Activated naive CD8-positive, alpha-beta T cell treated with anti-CD3 and anti-CD28 coated beads, Interleukin-2, amount 50 U/mL, for 16 hours (primary cell): ENCODE measurements around the gene TMEM181.

Experiments used
- DNase-seq: peaks from one replicate; pipeline ENCODE4 v3.0.0-alpha.2; 2020; ENCODE audit warnings: low read depth, low spot score

The TMEM181 gene

DNA sequence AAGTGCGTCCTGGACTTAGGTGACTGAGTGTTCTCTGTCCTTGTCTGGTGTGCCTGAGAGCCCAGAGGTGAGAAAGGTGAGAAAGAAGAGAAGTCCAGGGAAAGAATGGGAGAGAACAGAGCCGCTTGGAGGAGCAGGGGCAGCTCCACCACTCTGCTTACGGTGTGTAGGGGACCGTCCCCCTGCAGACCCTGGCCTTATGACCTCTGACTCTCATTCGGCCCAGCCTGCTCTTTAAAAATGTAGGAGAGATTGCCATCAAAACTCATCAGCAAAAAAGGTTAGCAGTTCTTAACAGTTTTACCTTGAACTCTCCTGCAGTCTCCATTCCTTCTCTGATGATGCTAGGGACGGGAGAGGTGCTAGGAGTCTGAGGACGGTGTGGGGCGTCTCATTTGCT is 2.0 kb downstream of the TMEM181 start:
- DNase-seq: no peak

GRCh38 chr6:158564243-158565121 is 4.6 kb downstream of the TMEM181 start:
- no peak for DNase-seq

GRCh38 chr6:158565122-158565429 is 5.2 kb downstream of the TMEM181 start:
- DNase-seq: no peak

DNA sequence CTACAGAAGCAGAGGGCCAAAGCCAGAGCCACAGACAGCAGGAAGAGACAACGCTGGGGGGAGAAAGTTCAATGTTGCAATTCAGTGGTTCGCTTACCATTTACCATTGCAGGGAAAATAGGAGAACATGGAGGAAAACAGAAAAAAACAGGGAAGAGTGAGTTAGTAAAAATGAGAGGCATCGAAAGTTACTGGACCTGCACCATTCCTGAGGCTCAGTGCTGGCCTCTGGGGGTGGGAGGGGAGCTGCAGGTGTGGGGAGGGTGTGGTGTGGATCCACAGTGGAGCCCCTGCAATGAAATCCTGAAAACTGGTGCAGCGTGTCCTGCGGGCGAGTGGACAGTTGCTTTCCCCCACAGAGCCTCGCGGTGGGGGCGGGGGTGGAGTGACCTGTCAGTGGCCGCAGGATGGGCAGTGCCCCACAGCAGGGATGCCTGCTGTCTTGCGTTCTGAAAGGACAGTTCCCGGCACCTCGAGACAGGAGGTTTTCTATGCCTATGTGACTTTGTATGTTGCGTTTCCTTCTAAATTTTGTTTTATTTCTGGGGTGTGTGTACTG is 5.7 kb downstream of the TMEM181 start:
- DNase-seq: no peak

GRCh38 chr6:158566207-158566818 is 6.4 kb downstream of the TMEM181 start:
- no peak for DNase-seq

- DNase-seq: no peak
These were observed 7.3 kb downstream of the TMEM181 start for GRCh38 chr6:158567152-158567551.

- DNase-seq: no peak
These were observed 8.0 kb downstream of the TMEM181 start for GRCh38 chr6:158567871-158568401.

DNA sequence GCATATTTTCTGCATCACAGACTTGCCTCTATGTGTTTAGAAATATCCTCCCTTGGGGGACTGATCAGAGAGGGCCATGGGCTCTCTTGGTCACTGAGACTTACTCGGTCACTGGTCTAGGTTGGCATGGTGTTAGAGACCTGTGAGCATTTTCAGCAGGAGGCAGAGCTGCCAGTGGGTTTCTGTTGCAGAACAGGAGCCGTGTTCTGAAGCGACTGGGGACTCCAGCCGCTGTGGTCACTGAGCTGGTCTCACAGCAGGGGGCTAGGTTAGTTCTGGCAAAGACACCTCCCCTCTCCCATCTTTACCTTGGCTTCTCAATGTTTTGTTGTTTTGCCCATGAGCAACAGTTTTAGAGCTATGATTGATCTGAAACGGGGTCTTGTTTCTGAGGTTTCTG is 8.7 kb downstream of the TMEM181 start:
- DNase-seq: no peak

DNA sequence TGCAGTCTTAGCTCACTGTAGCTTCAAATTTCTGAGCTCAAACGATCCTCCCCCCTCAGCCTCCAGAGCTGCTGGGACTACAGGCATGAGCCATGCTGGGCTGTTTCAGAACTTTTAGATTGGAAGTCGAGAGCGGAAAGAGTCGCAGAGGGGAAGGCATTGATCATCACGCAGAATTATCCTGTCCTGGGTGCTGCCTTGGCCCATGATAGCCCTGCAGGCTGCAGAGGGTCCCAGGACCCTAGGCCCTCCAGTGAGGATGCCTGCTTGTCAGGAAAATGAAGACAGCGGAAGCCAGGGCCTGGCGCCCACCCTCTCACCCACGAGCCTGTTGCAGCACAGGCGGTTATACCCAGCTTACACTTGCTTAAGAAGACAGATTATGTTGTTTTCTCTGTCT is 9.1 kb downstream of the TMEM181 start:
- DNase-seq: no peak

GRCh38 chr6:158570681-158570962 is 10.7 kb downstream of the TMEM181 start:
- DNase-seq: no peak

GRCh38 chr6:158571826-158572652 is 12.1 kb downstream of the TMEM181 start:
- no peak for DNase-seq

GRCh38 chr6:158572653-158573541 is 13.0 kb downstream of the TMEM181 start:
- DNase-seq: no peak

DNA sequence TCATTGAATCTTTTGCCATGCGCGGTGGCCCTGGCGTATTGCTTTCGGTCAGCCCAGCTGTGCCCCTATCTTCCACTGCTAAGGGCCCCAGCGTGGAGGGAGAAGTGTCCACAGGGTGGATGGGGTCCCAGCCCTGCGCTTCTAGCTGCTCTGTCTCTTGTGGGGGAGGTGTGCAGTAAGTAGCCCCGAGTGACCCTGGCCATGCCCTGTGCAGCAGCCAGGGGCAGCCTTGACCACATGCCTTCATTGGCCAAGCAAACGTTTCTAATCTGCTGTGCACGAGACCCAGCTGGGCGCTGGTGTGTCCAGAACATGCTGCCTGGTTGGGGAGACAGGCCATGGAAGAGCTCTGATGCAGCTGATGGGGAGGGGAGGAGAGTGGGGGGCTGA is 13.6 kb downstream of the TMEM181 start:
- DNase-seq: no peak

- DNase-seq: no peak
These were observed 14.9 kb downstream of the TMEM181 start for GRCh38 chr6:158574800-158575199.

GRCh38 chr6:158575550-158575949 is 15.7 kb downstream of the TMEM181 start:
- no peak for DNase-seq

DNA sequence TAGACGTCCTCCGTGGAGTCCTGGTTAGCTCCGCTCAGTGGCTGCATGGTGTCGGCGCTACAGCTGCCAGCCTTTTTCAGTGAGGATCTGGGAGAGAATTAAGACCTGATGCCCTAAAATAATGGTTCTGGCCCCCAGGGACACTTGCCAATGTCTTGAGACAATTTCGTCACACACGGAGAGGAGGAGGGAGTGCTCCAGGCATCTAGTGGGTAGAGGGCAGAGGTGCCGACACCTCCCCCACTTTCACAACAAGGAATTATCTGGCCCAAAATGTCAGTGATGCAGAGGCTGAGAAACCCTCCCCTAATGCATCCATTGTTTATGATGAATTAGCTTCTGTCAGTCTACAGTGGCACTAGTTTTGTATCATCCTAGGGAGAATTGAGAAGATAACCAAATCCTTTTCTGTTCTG is 24.4 kb downstream of the TMEM181 start:
- no peak for DNase-seq

- DNase-seq: no peak
These were observed 26.8 kb downstream of the TMEM181 start for GRCh38 chr6:158586652-158587051.

- no peak for DNase-seq
These were observed 29.5 kb downstream of the TMEM181 start for GRCh38 chr6:158589366-158589765.

DNA sequence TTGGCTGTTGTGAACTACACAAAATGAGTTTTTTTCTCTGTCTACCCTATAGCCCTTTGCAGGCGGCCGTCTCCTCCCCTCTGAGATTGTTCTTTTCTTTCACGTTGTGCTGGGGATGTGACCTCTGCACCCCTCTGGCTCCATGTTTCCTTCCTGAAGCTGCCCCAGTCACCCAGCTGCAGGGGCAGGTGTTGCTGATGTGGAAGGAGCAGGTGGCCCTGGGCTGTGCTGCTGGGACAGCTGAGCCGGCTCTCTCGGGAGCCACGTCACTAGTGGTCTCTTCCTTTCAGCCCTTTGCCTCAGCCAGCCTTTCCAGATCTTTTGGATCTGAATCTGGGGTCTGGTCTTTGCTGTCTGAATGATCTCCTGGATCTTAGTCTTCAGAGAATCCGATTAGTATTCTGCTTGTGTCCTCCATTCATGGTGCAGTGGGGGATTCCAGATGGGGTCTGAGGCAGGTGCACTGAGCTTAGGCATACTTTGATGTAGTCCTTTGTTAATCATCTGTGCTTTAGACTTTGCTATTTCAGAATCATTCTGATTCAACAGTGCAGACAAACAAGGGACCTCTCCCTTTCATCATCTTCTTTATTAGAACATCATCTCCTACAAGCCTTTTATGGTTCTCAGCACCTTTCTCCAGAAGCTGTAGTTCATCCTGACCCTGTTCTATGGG is 31.4 kb downstream of the TMEM181 start:
- DNase-seq: no peak

- no peak for DNase-seq
These were observed 31.9 kb downstream of the TMEM181 start for GRCh38 chr6:158591810-158592209.

DNA sequence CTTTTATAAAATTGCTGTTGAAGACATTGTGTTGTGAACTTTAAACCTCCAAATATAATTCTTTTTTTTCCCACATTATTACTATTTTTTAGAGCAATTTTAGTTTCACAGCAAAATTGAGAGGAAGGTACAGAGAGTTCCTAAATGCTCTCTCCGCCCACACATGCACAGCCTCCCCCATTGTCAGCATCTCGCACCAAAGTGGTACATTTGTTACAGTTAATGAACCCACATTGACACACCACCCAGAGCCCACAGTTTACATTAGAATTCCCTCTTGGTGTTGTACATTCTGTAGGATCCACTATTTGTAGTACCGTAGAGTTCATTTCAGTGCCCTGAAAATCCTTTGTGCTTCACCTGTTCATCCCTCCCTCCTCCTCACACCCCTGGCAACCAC is 33.8 kb downstream of the TMEM181 start:
- no peak for DNase-seq
